OCI-LY7 (cell line): ENCODE measurements around the gene ACOXL. TPM values are rescaled to one million over a fixed set of nuclear protein-coding genes. Genes with fewer than 3 reads are reported as not detected.

Experiments
- BruUV-seq: library from RNA; stranded (reverse); fragments of 400-500 nt; replicated peaks from 2 replicates; lab custom pipeline; 2021; lab: Mats Ljungman, UMichigan
- CTCF ChIA-PET: fragments of 300-600 bp; sonication (Branson Sonifier 250); formaldehyde crosslinking; loops from one replicate; lab custom pipeline; 2022; ENCODE audit warnings: antibody characterized with exemption; ENCODE audit not compliant: unreplicated experiment; lab: Charles Lee
- POLR2A ChIA-PET: fragments of 300-600 bp; sonication (Branson Sonifier 250); formaldehyde crosslinking; loops from one replicate; lab custom pipeline; 2022; ENCODE audit warnings: antibody characterized with exemption; lab: Charles Lee
- DNase-seq: peaks from one replicate; pipeline ENCODE4 v3.0.0-alpha.2; 2015; ENCODE audit warnings: low spot score
- H2AFZ ChIP-seq: fragments of 200-600 bp; sonication (generic), shearing (Covaris generic); 2 replicates; pipeline ENCODE4 v1.6.1; 2014; ENCODE audit warnings: mild to moderate bottlenecking, antibody characterized with exemption, low read length, moderate library complexity
- H3K27ac ChIP-seq: fragments of 200-600 bp; sonication (generic); 2 replicates; pipeline ENCODE4 v1.5.1; 2014; ENCODE audit warnings: mixed run types, low read depth, mild to moderate bottlenecking, moderate library complexity, low read length, inconsistent platforms; ENCODE audit not compliant: poor library complexity, severe bottlenecking
- H3K36me3 ChIP-seq: fragments of 200-600 bp; sonication (generic); 2 replicates; pipeline ENCODE4 v1.6.1; 2014; ENCODE audit warnings: mild to moderate bottlenecking, antibody characterized with exemption, low read length, moderate library complexity, mixed read lengths; ENCODE audit not compliant: insufficient read depth
- H3K4me1 ChIP-seq: fragments of 200-600 bp; sonication (generic); 2 replicates; pipeline ENCODE4 v1.5.1; 2014; ENCODE audit warnings: mild to moderate bottlenecking, low read length; ENCODE audit not compliant: insufficient read depth, poor library complexity, severe bottlenecking
- H3K4me2 ChIP-seq: fragments of 200-600 bp; sonication (generic); 2 replicates; pipeline ENCODE4 v1.6.1; 2014; ENCODE audit warnings: mild to moderate bottlenecking, low read length
- H3K4me3 ChIP-seq: fragments of 200-600 bp; sonication (generic); 2 replicates; pipeline ENCODE4 v1.5.1; 2014; ENCODE audit warnings: mild to moderate bottlenecking, low read depth, low read length; ENCODE audit not compliant: poor library complexity, severe bottlenecking
- H3K79me2 ChIP-seq: fragments of 200-600 bp; sonication (generic); 2 replicates; pipeline ENCODE4 v1.6.1; 2016; ENCODE audit warnings: low read depth, mild to moderate bottlenecking, low read length, moderate library complexity, mixed read lengths; ENCODE audit not compliant: insufficient read depth
- H3K9me2 ChIP-seq: fragments of 200-600 bp; sonication (generic); 2 replicates; pipeline ENCODE4 v1.6.1; 2016; ENCODE audit warnings: mild to moderate bottlenecking, low read length, mixed read lengths; ENCODE audit not compliant: insufficient read depth
- H3K9me3 ChIP-seq: fragments of 200-600 bp; sonication (generic); 2 replicates; pipeline ENCODE4 v1.6.1; 2014; ENCODE audit warnings: mild to moderate bottlenecking, mixed run types, low read length, mixed read lengths
- H4K20me1 ChIP-seq: fragments of 200-600 bp; sonication (generic); 2 replicates; pipeline ENCODE4 v1.6.1; 2014; ENCODE audit warnings: mild to moderate bottlenecking, antibody characterized with exemption, low read length, moderate library complexity, mixed read lengths; ENCODE audit not compliant: insufficient read depth
- CTCF ChIP-seq: fragments of 200-600 bp; sonication (generic); conservative IDR thresholded peaks from 2 replicates; pipeline ENCODE4 v1.5.1; 2014; ENCODE audit warnings: mild to moderate bottlenecking, antibody characterized with exemption, low read length, moderate library complexity, mixed read lengths
- EZH2phosphoT487 ChIP-seq: fragments of 200-600 bp; sonication (generic); IDR thresholded peaks from 2 replicates; pipeline ENCODE4 v1.6.1; 2018; ENCODE audit warnings: low read depth, borderline replicate concordance, mild to moderate bottlenecking, mixed run types, antibody characterized with exemption, low read length, moderate library complexity, mixed read lengths
- intact Hi-C: fragments of 100-400 bp; cut with micrococcal nuclease; formaldehyde crosslinking; loops from one replicate; pipeline ENCODE4 v1.10.0; 2022; ENCODE audit not compliant: unreplicated experiment
- total RNA-seq, 2 experiments: library from RNA; depleted of rRNA in 1 of 2; stranded (reverse); fragments of >200 nt in 1 of 2; shearing (Covaris generic) in 1 of 2; gene quantifications; 2 replicates each; pipeline ENCODE4 v1.2.3, GENCODE V29; 2014 to 2022

Gene ACOXL
- total RNA-seq, 2 experiments from 2014 or later, result 1.4 TPM; not detected in 1

GRCh38 chr2:110743600-110743999, 11.2 kb downstream of the ACOXL start:
- H3K4me1 ChIP-seq, result peaks cover 14% of the 10 kb centered on the region
- H3K4me2 ChIP-seq, result no peak overlapping the region
- H4K20me1 ChIP-seq, result no peaks in the 10 kb centered on the region
- intact Hi-C loops, result no loop called here
- no peaks in the 10 kb centered on the region for H3K36me3 ChIP-seq
- no peaks in the 10 kb centered on the region for H3K9me3 ChIP-seq
- no peaks in the 10 kb centered on the region for H3K9me2 ChIP-seq
- H3K79me2 ChIP-seq, result no peaks in the 10 kb centered on the region
- ChIA-PET POLR2A (no interaction called here), CTCF (no interaction called here)
- BruUV-seq, result no TSS peak
- no peak overlapping the region for H3K4me3 ChIP-seq
- DNase-seq, result no peak
- no peak overlapping the region for H2AFZ ChIP-seq
- H3K27ac ChIP-seq, result no peak overlapping the region
- TF ChIP-seq EZH2phosphoT487, result no peak
- TF ChIP-seq CTCF, result no peak

GRCh38 chr2:110744429-110744828, 12.1 kb downstream of the ACOXL start:
- Histone ChIP-seq H3K79me2 (no peaks in the 10 kb centered on the region), H3K9me2 (no peaks in the 10 kb centered on the region), H2AFZ (no peak overlapping the region), H3K27ac (no peak overlapping the region), H4K20me1 (no peaks in the 10 kb centered on the region), H3K9me3 (no peaks in the 10 kb centered on the region), H3K36me3 (no peaks in the 10 kb centered on the region), H3K4me1 (peaks cover 22% of the 10 kb centered on the region), H3K4me2 (no peak overlapping the region), H3K4me3 (no peak overlapping the region)
- BruUV-seq, result no TSS peak
- POLR2A ChIA-PET, result no interaction called here
- TF ChIP-seq CTCF (no peak), EZH2phosphoT487 (no peak)
- intact Hi-C loops, result no loop called here
- no peak for DNase-seq
- CTCF ChIA-PET, result no interaction called here

GRCh38 chr2:110745048-110745447, 12.7 kb downstream of the ACOXL start:
- Histone ChIP-seq H3K4me1 (peaks cover 22% of the 10 kb centered on the region), H2AFZ (no peak overlapping the region), H4K20me1 (no peaks in the 10 kb centered on the region), H3K27ac (no peak overlapping the region), H3K9me2 (no peaks in the 10 kb centered on the region), H3K4me3 (no peak overlapping the region), H3K36me3 (no peaks in the 10 kb centered on the region), H3K9me3 (no peaks in the 10 kb centered on the region), H3K4me2 (no peak overlapping the region), H3K79me2 (no peaks in the 10 kb centered on the region)
- POLR2A ChIA-PET, result no interaction called here
- DNase-seq, result no peak
- CTCF ChIA-PET, result no interaction called here
- intact Hi-C loops, result loop anchor here (5.0 kb wide), 2 partner anchors 962 to 1273 kb away; no protein-coding TSS in a partner anchor
- no peak for TF ChIP-seq CTCF
- TF ChIP-seq EZH2phosphoT487, result no peak
- no TSS peak for BruUV-seq
